Keratinocyte (primary cell): ENCODE results near the gene MAPK8.

Experiments used
- EZH2 ChIP-seq: IDR thresholded peaks from one replicate; pipeline ENCODE4 v1.6.1; 2012; ENCODE audit warnings: inconsistent platforms, mild to moderate bottlenecking, low read length, moderate library complexity
- TF ChIP-seq, protein P1 (sequence below), 3 experiments: IDR thresholded peaks in 1 of 3; conservative IDR thresholded peaks in 1 of 3; optimal IDR thresholded peaks in 1 of 3; 2 replicates in 2 of 3; 3 replicates in 1 of 3; pipeline versions ENCODE3 to v1.5.1; 2011; ENCODE audit warnings: low read length in 3 of 3, mild to moderate bottlenecking in 3 of 3, moderate library complexity in 2 of 3, control low read depth in 1 of 3, inconsistent platforms in 1 of 3; ENCODE audit not compliant: insufficient read depth in 2 of 3; ENCODE audit errors: extremely low read depth in 1 of 3

DNA sequence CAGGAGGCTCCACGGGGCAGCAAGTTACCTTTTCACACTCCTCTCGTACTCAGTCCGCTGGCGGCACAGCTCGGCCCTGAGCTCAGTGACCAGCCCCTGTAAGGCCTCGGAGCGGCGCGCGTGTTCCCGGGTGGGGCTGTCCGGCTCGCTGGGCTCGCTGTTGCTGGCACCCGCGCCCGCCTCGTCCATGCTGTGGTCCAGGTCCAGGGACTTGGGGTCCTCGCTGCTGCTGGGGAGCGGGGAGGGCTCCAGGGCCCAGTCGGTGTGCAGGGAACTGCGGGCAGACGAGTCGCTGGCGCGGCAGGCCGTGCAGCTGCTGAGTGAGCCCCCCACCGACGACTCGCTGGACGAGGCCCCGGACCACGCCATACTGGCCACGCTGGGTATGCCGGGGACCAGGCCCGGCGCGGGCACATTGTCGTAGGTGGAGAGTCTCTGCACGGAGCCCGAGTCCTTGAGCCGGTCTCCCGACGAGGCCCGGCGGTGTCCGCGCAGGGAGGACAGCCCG is 143.8 kb downstream of the MAPK8 start:
- TF ChIP-seq, protein P1, sequence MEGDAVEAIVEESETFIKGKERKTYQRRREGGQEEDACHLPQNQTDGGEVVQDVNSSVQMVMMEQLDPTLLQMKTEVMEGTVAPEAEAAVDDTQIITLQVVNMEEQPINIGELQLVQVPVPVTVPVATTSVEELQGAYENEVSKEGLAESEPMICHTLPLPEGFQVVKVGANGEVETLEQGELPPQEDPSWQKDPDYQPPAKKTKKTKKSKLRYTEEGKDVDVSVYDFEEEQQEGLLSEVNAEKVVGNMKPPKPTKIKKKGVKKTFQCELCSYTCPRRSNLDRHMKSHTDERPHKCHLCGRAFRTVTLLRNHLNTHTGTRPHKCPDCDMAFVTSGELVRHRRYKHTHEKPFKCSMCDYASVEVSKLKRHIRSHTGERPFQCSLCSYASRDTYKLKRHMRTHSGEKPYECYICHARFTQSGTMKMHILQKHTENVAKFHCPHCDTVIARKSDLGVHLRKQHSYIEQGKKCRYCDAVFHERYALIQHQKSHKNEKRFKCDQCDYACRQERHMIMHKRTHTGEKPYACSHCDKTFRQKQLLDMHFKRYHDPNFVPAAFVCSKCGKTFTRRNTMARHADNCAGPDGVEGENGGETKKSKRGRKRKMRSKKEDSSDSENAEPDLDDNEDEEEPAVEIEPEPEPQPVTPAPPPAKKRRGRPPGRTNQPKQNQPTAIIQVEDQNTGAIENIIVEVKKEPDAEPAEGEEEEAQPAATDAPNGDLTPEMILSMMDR (optimal IDR thresholded peaks at IDR 0.05 in 1 of 3, IDR thresholded peaks at IDR 0.05 in 1 of 3, conservative IDR thresholded peaks at IDR 0.05 in 1 of 3; ENCODE audit: extremely low read depth in 1 of 3, insufficient read depth in 2 of 3, low read length in 3 of 3), result no peak
- no peak for TF ChIP-seq EZH2
